HG02973 (cell line): ENCODE results near the gene ARPC4.
"Not testable (repeated sequence)": the region's sequence is repeated elsewhere in the genome, so short reads cannot be mapped to it uniquely, and the experiment has no call there.

ENCODE experiments used
- ATAC-seq: cut with Tn5 transposase; IDR thresholded peaks from one replicate; pipeline ENCODE4 v1.9.1; 2021; ENCODE audit warnings: moderate library complexity; ENCODE audit not compliant: unreplicated experiment

The ARPC4 gene

DNA sequence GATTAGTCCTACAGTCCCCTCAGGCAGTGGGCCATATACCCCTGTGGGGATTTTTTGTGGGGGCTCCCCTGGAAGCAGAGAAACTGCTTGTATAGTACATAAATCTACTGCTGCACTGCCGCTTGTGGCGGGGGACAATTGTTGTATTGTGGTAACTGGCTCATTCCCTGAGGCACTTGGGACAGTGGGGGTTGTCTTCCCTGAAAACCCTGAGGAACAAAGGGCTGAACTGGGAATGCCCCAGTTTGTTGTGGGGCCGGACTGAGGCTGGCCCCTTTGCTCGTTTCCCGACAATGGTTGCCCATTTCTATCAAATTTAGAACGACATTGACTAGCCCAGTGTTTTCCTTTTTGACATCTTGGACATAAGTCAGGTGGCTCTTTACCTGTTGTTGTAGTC is 58.5 kb downstream of the ARPC4 start:
- not testable (repeated sequence) for ATAC-seq

DNA sequence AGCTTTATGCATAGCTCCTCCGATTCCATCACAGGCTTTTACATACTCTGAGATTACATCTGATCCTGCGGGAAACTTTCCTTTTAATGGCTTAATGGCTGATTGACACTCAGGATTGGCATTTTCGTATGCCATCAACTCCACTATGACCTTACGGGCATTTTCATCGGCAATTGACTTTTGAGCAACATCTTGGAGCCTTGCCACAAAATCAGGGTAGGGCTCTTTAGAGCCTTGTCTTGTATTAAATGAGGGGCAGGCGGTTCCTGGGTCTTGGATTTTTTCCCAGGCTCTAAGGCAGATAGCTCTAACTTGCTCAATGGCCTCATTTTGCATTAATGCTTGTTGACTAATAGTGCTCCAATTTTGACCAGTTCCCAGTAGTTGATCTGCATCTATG is 59.0 kb downstream of the ARPC4 start:
- not testable (repeated sequence) for ATAC-seq

DNA sequence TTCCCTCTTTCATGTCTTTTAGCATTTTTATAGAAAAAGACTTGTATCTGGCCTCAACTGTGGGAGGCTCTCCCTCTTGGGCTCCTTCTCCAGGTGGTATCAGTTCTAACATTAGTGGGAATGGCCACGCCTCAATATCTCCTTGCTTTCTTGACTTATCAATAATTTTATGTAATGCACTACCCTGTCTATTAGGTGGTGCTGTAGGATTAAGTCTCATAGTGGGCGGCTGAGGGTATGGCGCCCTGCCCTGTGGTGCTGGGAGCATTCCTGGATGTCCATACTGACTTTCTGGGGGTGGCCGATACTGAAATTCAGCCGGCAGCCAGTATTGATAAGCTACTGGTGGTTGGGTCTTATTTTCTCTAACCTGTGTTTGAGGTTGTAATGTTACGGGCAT is 59.6 kb downstream of the ARPC4 start:
- no peak for ATAC-seq

DNA sequence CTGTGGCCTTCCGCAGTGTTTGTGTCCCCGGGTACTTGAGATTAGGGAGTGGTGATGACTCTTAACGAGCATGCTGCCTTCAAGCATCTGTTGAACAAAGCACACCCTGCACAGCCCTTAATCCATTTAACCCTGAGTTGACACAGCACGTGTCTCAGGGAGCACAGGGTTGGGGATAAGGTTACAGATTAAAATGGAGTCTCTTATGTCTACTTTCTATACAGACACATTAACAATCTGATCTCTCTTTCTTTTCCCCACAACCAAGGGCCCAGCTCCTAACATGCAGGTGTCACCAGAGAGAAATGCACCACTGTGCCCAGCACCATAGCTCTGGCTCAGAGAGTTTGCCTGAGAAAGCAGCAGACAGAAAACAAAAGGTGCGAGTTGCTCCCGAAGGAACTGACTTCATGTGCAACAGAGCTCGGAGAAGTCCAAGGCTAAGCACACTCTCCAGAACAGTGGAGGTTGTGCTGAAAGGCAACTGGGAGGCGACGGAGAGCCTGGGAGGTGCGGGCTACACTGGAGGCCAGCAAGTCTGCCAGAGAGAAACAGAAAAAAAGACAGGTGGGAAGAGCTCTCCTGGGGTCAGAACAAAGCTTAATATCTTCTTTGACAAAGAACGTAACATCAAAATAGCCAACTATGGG is 61.5 kb downstream of the ARPC4 start:
- not testable (repeated sequence) for ATAC-seq

DNA sequence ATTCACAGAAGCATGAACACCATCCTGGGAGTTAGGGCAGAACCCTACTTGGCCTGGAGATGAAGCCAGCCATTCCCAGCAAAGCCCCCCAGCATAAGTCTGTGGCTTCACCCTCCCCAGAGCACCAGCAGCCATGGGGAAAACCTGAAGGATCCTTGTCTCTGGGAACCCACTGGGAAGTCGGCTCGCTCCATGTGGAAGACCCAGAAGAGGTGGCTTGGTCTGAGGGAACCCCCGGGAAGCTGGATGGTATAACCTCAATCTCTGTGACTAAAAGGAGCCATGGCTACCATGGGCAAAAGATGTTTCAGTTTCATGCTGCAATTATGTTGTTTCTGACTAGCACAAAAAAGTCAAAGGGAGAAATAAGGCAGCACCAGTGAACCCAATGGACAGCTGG is 62.7 kb downstream of the ARPC4 start:
- no peak for ATAC-seq
